Measurements from ENCODE around the gene GBP2. TPM values are rescaled to one million over a fixed set of nuclear protein-coding genes. Genes with fewer than 3 reads are reported as not detected.

GBP2 gene
- total RNA-seq, 1 experiment from 2014 or later = 2.1 TPM

DNA sequence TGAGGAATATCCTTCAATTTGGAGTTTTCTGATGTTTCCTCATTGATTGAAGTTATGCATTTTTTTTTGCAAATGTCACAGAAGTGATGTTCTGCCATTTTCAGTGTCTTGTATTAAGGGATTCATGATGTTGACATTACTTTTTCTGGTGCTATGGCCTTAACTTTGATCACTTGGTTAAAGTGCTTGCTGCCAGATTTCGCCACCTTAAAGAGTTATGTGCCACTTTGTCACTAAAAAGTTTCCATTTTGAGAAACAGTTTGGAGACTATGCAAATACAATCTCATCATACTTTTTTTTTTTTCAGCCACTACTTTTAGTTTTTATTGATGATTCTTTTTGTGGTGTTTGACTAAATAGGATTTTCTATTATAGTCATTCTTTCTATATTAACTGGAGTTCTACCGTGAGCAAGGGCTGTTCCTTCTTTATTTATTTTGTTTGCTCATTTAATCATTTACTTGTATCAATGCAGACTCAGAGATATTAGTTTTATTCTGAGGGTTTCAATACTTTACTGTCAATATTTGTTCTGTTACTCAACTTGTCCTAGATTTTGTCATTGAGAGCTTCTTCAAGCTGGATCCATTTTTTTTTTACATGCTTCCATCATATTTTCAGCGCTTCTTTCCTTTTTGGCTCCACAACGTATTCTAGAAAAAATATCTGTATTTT lies 46.7 kb upstream of the GBP2 start:
- ChIA-PET CTCF (no interaction called here), POLR2A (ENCODE audit: unreplicated experiment) (no interaction called here)
- Histone ChIP-seq H3K9ac (ENCODE audit: low read length) (no peak overlapping the region), H3K9me3 (ENCODE audit: low read length) (no peaks in the 10 kb centered on the region), H3K27me3 (ENCODE audit: low read length) (no peaks in the 10 kb centered on the region), H3K4me2 (ENCODE audit: low read length) (no peak overlapping the region), H4K20me1 (ENCODE audit: low read length) (no peaks in the 10 kb centered on the region), H3K4me3 (ENCODE audit: low read length) (no peak overlapping the region), H3K9me2 (replicated peaks; ENCODE audit: low read length) (no peaks in the 10 kb centered on the region), H3K79me2 (ENCODE audit: low read length) (no peaks in the 10 kb centered on the region), H3F3A (ENCODE audit: low read length, unreplicated experiment) (no peaks in the 10 kb centered on the region), H3K27ac (ENCODE audit: low read length) (no peak overlapping the region), H2AFZ (ENCODE audit: low read length) (no peak overlapping the region), H3K36me3 (ENCODE audit: low read depth, low read length) (no peaks in the 10 kb centered on the region), H3K4me1 (ENCODE audit: insufficient read depth, low read length) (no peaks in the 10 kb centered on the region)
- DNase-seq (no peak), ATAC-seq (no peak)
- intact Hi-C loops (cut with micrococcal nuclease) = no loop called here
- no TSS peak for BruUV-seq (replicated peaks)
- no peak for TF ChIP-seq EZH2phosphoT487 (IDR thresholded peaks at IDR 0.05; ENCODE audit: borderline replicate concordance, low read length)

DNA sequence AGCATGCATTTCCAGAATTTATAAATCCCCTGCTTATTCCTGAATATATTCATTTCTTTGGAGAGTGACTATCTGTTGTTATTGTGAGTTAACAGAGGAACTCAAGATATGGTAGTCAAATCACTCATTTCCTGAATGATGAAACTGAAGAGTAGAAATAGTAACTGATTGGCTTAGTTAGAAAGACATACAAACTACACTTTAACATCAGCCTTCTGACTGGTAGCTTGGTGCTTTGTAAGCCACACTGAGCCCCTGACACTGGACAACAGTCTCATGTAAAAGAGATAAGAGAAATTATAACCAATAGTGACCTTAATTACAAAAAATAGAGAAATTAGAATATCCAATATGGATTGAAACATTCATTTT lies 45.1 kb upstream of the GBP2 start:
- POLR2A ChIA-PET (ENCODE audit: unreplicated experiment) = no interaction called here
- no peak overlapping the region for H2AFZ ChIP-seq (ENCODE audit: low read length)
- H3K4me2 ChIP-seq (ENCODE audit: low read length) = no peak overlapping the region
- H3K36me3 ChIP-seq (ENCODE audit: low read depth, low read length) = no peaks in the 10 kb centered on the region
- no peaks in the 10 kb centered on the region for H3K9me3 ChIP-seq (ENCODE audit: low read length)
- DNase-seq = no peak
- no peak overlapping the region for H3K9ac ChIP-seq (ENCODE audit: low read length)
- H3K9me2 ChIP-seq (replicated peaks; ENCODE audit: low read length) = no peaks in the 10 kb centered on the region
- CTCF ChIA-PET = no interaction called here
- H3K4me3 ChIP-seq (ENCODE audit: low read length) = no peak overlapping the region
- no peaks in the 10 kb centered on the region for H3K4me1 ChIP-seq (ENCODE audit: insufficient read depth, low read length)
- BruUV-seq (replicated peaks) = no TSS peak
- no peak for TF ChIP-seq EZH2phosphoT487 (IDR thresholded peaks at IDR 0.05; ENCODE audit: borderline replicate concordance, low read length)
- TF ChIP-seq EZH2 (IDR thresholded peaks at IDR 0.05; ENCODE audit: low read length, unreplicated experiment) = no peak
- TF ChIP-seq, protein P1, sequence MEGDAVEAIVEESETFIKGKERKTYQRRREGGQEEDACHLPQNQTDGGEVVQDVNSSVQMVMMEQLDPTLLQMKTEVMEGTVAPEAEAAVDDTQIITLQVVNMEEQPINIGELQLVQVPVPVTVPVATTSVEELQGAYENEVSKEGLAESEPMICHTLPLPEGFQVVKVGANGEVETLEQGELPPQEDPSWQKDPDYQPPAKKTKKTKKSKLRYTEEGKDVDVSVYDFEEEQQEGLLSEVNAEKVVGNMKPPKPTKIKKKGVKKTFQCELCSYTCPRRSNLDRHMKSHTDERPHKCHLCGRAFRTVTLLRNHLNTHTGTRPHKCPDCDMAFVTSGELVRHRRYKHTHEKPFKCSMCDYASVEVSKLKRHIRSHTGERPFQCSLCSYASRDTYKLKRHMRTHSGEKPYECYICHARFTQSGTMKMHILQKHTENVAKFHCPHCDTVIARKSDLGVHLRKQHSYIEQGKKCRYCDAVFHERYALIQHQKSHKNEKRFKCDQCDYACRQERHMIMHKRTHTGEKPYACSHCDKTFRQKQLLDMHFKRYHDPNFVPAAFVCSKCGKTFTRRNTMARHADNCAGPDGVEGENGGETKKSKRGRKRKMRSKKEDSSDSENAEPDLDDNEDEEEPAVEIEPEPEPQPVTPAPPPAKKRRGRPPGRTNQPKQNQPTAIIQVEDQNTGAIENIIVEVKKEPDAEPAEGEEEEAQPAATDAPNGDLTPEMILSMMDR (conservative IDR thresholded peaks at IDR 0.05; ENCODE audit: low read depth, low read length) = no peak
- H4K20me1 ChIP-seq (ENCODE audit: low read length) = no peaks in the 10 kb centered on the region
- no peaks in the 10 kb centered on the region for H3K79me2 ChIP-seq (ENCODE audit: low read length)
- H3F3A ChIP-seq (ENCODE audit: low read length, unreplicated experiment) = no peaks in the 10 kb centered on the region
- H3K27me3 ChIP-seq (ENCODE audit: low read length) = no peaks in the 10 kb centered on the region
- no peak for ATAC-seq
- H3K27ac ChIP-seq (ENCODE audit: low read length) = no peak overlapping the region
- intact Hi-C loops (cut with micrococcal nuclease) = no loop called here

DNA sequence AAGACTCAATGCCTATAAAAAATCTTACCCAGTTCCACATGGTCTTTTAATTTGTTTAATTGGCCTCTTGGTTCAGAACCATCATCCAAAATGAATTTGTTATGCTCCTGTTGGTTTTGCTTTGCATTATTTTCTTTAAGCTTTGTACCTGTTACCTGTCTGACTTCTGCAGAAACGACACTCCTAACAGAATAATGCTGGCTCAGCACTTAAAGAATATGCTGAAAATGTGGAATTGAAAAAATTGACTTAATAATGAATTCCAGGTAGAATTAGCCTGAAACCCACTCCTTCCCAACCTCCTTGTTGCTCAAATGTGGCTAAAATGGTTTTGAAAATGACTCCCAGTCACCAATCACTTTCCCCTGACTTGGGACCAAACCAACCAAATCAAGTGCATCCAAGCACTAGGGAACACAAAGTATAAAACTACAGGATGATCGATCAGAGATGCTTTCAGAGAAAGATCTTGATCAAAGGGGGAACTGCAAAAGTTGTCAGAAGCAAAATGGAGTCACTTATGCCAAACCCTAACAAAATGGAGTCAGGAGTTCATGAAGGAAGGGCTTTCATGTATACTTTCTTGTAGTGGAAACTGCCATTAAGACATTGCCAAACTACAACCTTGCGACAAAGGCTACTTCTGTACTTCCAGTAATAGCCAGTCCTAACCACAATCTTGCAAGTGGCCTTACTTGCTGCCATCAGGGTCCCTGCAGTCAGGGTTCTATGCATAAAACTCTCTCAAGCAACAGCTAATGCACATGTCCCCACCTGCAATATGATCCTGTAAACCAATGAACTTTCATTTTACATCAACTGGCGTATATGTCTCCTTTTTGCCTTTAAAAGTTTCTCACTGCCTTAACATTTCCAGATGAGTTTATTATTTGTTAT lies 44.5 kb upstream of the GBP2 start:
- CTCF ChIA-PET = no interaction called here
- Histone ChIP-seq H3K27ac (ENCODE audit: low read length) (no peak overlapping the region), H3K9me3 (ENCODE audit: low read length) (no peaks in the 10 kb centered on the region), H3F3A (ENCODE audit: low read length, unreplicated experiment) (no peaks in the 10 kb centered on the region), H2AFZ (ENCODE audit: low read length) (no peak overlapping the region), H3K4me1 (ENCODE audit: insufficient read depth, low read length) (no peaks in the 10 kb centered on the region), H3K79me2 (ENCODE audit: low read length) (no peaks in the 10 kb centered on the region), H3K9ac (ENCODE audit: low read length) (no peak overlapping the region), H3K4me2 (ENCODE audit: low read length) (no peak overlapping the region), H3K9me2 (replicated peaks; ENCODE audit: low read length) (no peaks in the 10 kb centered on the region), H4K20me1 (ENCODE audit: low read length) (no peaks in the 10 kb centered on the region), H3K4me3 (ENCODE audit: low read length) (no peak overlapping the region), H3K27me3 (ENCODE audit: low read length) (no peaks in the 10 kb centered on the region), H3K36me3 (ENCODE audit: low read depth, low read length) (no peaks in the 10 kb centered on the region)
- POLR2A ChIA-PET (ENCODE audit: unreplicated experiment) = interaction anchor here (0.6 kb wide), 1 partner anchor 149 kb away, joined by 3 read pairs; no protein-coding TSS in a partner anchor
- intact Hi-C loops (cut with micrococcal nuclease) = no loop called here
- no peak for ATAC-seq
- no peak for DNase-seq
- no TSS peak for BruUV-seq (replicated peaks)
- TF ChIP-seq EZH2phosphoT487 (IDR thresholded peaks at IDR 0.05; ENCODE audit: borderline replicate concordance, low read length) (no peak), EZH2 (IDR thresholded peaks at IDR 0.05; ENCODE audit: low read length, unreplicated experiment) (no peak)
- TF ChIP-seq, protein P1 (conservative IDR thresholded peaks at IDR 0.05; ENCODE audit: low read depth, low read length) = no peak

All from PC-3 (cell line).